GM18907 (cell line): ENCODE data around the gene JMJD1C.
A peak's percentile ranks its signal among the peaks of the same experiment; 100 is the strongest.
"Not testable (repeated sequence)": the region's sequence is repeated elsewhere in the genome, so short reads cannot be mapped to it uniquely, and the experiment has no call there.

Experiments used
- ATAC-seq: cut with Tn5 transposase; IDR thresholded peaks from one replicate; pipeline ENCODE4 v1.9.1; 2021; ENCODE audit warnings: mild to moderate bottlenecking, moderate library complexity; ENCODE audit not compliant: unreplicated experiment

The JMJD1C gene

GRCh38 chr10:63313066-63313717, 152.6 kb downstream of the JMJD1C start:
- no peak for ATAC-seq

- no peak for ATAC-seq
These were observed 157.1 kb downstream of the JMJD1C start for GRCh38 chr10:63308628-63309027.

GRCh38 chr10:63304146-63304545, 161.6 kb downstream of the JMJD1C start:
- no peak for ATAC-seq

- no peak for ATAC-seq
These were observed 165.0 kb downstream of the JMJD1C start for GRCh38 chr10:63300801-63301200.

GRCh38 chr10:63297941-63298340, 167.8 kb downstream of the JMJD1C start:
- no peak for ATAC-seq

- ATAC-seq = no peak
These were observed 171.0 kb downstream of the JMJD1C start for GRCh38 chr10:63294781-63295180.

- not testable (repeated sequence) for ATAC-seq
These were observed 172.9 kb downstream of the JMJD1C start for GRCh38 chr10:63292847-63293246.

- no peak for ATAC-seq
These were observed 177.6 kb downstream of the JMJD1C start for GRCh38 chr10:63288170-63288569.

GRCh38 chr10:63286754-63287264, 179.0 kb downstream of the JMJD1C start:
- peak; percentile 90 for ATAC-seq

GRCh38 chr10:63286340-63286739, 179.4 kb downstream of the JMJD1C start:
- peak; percentile 72 for ATAC-seq

GRCh38 chr10:63283901-63284300, 181.9 kb downstream of the JMJD1C start:
- ATAC-seq = not testable (repeated sequence)

- ATAC-seq = no peak
These were observed 182.7 kb downstream of the JMJD1C start for GRCh38 chr10:63283093-63283492.

GRCh38 chr10:63281967-63282366, 183.8 kb downstream of the JMJD1C start:
- ATAC-seq = no peak

GRCh38 chr10:63280386-63280785, 185.4 kb downstream of the JMJD1C start:
- no peak for ATAC-seq

- ATAC-seq = no peak
These were observed 190.7 kb downstream of the JMJD1C start for GRCh38 chr10:63275094-63275493.

GRCh38 chr10:63273577-63273976, 192.2 kb downstream of the JMJD1C start:
- no peak for ATAC-seq

GRCh38 chr10:63268798-63269503, 196.8 kb downstream of the JMJD1C start:
- peak; percentile 95 for ATAC-seq

GRCh38 chr10:63268149-63268797, 197.5 kb downstream of the JMJD1C start:
- no peak for ATAC-seq

- no peak for ATAC-seq
These were observed 198.2 kb downstream of the JMJD1C start for GRCh38 chr10:63267414-63268148.

GRCh38 chr10:63266391-63267316, 199.1 kb downstream of the JMJD1C start:
- no peak for ATAC-seq
